H9 (cell line): ENCODE results near the gene VRK3. TPM values are rescaled to one million over a fixed set of nuclear protein-coding genes. Genes with fewer than 3 reads are reported as not detected.

Source experiments
- DNase-seq: peaks from one replicate; pipeline ENCODE4 v3.0.0-alpha.2; 2017
- H2AFZ ChIP-seq: one replicate; pipeline ENCODE4 v1.6.1; 2013; ENCODE audit warnings: mild to moderate bottlenecking, low read length, control low read depth, moderate library complexity
- H2AK5ac ChIP-seq: 2 replicates; pipeline ENCODE4 v1.6.1; 2013; ENCODE audit warnings: low read length, control low read depth, mixed read lengths; ENCODE audit not compliant: insufficient read length
- H2BK120ac ChIP-seq: one replicate; pipeline ENCODE4 v1.6.1; 2013; ENCODE audit warnings: low read depth, mild to moderate bottlenecking, low read length, control low read depth, inconsistent platforms; ENCODE audit not compliant: poor library complexity, severe bottlenecking
- H2BK12ac ChIP-seq: 2 replicates; pipeline ENCODE4 v1.6.1; 2013; ENCODE audit warnings: low read length, control low read depth, mixed read lengths, low read depth; ENCODE audit not compliant: insufficient read length
- H2BK15ac ChIP-seq: 2 replicates; pipeline ENCODE4 v1.6.1; 2013; ENCODE audit warnings: low read depth, low read length, control low read depth
- H2BK20ac ChIP-seq: one replicate; pipeline ENCODE4 v1.6.1; 2013; ENCODE audit warnings: low read depth, mild to moderate bottlenecking, low read length, control low read depth, inconsistent platforms; ENCODE audit not compliant: poor library complexity, severe bottlenecking
- H2BK5ac ChIP-seq: 2 replicates; pipeline ENCODE4 v1.6.1; 2013; ENCODE audit warnings: low read length, control low read depth, mixed read lengths; ENCODE audit not compliant: insufficient read length
- H3K14ac ChIP-seq: 2 replicates; pipeline ENCODE4 v1.6.1; 2013; ENCODE audit warnings: low read length, control low read depth; ENCODE audit not compliant: insufficient read depth
- H3K18ac ChIP-seq: 2 replicates; pipeline ENCODE4 v1.6.1; 2013; ENCODE audit warnings: low read depth, mild to moderate bottlenecking, mixed read lengths, low read length, control low read depth; ENCODE audit not compliant: insufficient read length
- H3K23ac ChIP-seq: 2 replicates; pipeline ENCODE4 v1.6.1; 2013; ENCODE audit warnings: low read length, control low read depth, mixed read lengths, low read depth; ENCODE audit not compliant: insufficient read length
- H3K23me2 ChIP-seq: 2 replicates; pipeline ENCODE4 v1.6.1; 2013; ENCODE audit warnings: low read depth, mild to moderate bottlenecking, mixed read lengths, low read length, control low read depth; ENCODE audit not compliant: insufficient read length, poor library complexity, severe bottlenecking
- H3K27ac ChIP-seq: 2 replicates; pipeline ENCODE4 v1.5.1; 2013; ENCODE audit warnings: low read length, control low read depth, mixed read lengths, low read depth; ENCODE audit not compliant: insufficient read length
- H3K27me3 ChIP-seq: 2 replicates; pipeline ENCODE4 v1.6.1; 2013; ENCODE audit warnings: low read length, control low read depth, inconsistent platforms; ENCODE audit not compliant: insufficient read depth
- H3K4ac ChIP-seq: 2 replicates; pipeline ENCODE4 v1.6.1; 2013; ENCODE audit warnings: low read depth, mild to moderate bottlenecking, control low read depth, inconsistent platforms, low read length, moderate library complexity
- H3K4me1 ChIP-seq: 2 replicates; pipeline ENCODE4 v1.6.1; 2013; ENCODE audit warnings: low read length, control low read depth, inconsistent platforms; ENCODE audit not compliant: insufficient read depth
- H3K4me2 ChIP-seq: 2 replicates; pipeline ENCODE4 v1.6.1; 2013; ENCODE audit warnings: low read length, control low read depth, mixed read lengths; ENCODE audit not compliant: insufficient read length, insufficient read depth
- H3K56ac ChIP-seq: 2 replicates; pipeline ENCODE4 v1.6.1; 2013; ENCODE audit warnings: low read depth, mild to moderate bottlenecking, mixed read lengths, low read length, control low read depth; ENCODE audit not compliant: insufficient read length
- H3K79me1 ChIP-seq: 2 replicates; pipeline ENCODE4 v1.6.1; 2013; ENCODE audit warnings: low read depth, mild to moderate bottlenecking, moderate library complexity, low read length, control low read depth, inconsistent platforms; ENCODE audit not compliant: insufficient read depth, poor library complexity, severe bottlenecking
- H3K79me2 ChIP-seq: 2 replicates; pipeline ENCODE4 v1.6.1; 2013; ENCODE audit warnings: low read length, control low read depth, inconsistent platforms; ENCODE audit not compliant: insufficient read depth
- H3K9ac ChIP-seq: 2 replicates; pipeline ENCODE4 v1.6.1; 2013; ENCODE audit warnings: low read length, control low read depth, mixed read lengths; ENCODE audit not compliant: insufficient read length; ENCODE audit errors: extremely low read depth
- H3K9me3 ChIP-seq: one replicate; pipeline ENCODE4 v1.6.1; 2013; ENCODE audit warnings: low read depth, low read length, inconsistent platforms; ENCODE audit not compliant: control insufficient read depth
- H3T11ph ChIP-seq: one replicate; pipeline ENCODE4 v1.6.1; 2013; ENCODE audit warnings: mild to moderate bottlenecking, low read length, control low read depth, inconsistent platforms
- H4K20me1 ChIP-seq: one replicate; pipeline ENCODE4 v1.6.1; 2013; ENCODE audit not compliant: control insufficient read depth, insufficient read length, insufficient read depth
- H4K5ac ChIP-seq: 2 replicates; pipeline ENCODE4 v1.6.1; 2013; ENCODE audit warnings: low read depth, mild to moderate bottlenecking, mixed read lengths, low read length, control low read depth; ENCODE audit not compliant: insufficient read length
- H4K8ac ChIP-seq: replicated peaks from 2 replicates; pipeline ENCODE4 v1.6.1; 2013; ENCODE audit warnings: low read length, control low read depth, mixed read lengths, low read depth; ENCODE audit not compliant: insufficient read length
- H4K91ac ChIP-seq: 2 replicates; pipeline ENCODE4 v1.6.1; 2013; ENCODE audit warnings: low read depth, mild to moderate bottlenecking, moderate library complexity, mixed read lengths, low read length, control low read depth; ENCODE audit not compliant: insufficient read length
- H3K27ac Mint-ChIP-seq, 3 experiments: 2 replicates in 2 of 3; 3 replicates in 1 of 3; pipeline ENCODE4 v1.8.0; 2020 to 2021; ENCODE audit warnings: mixed read lengths in 3 of 3, mild to moderate bottlenecking in 1 of 3, moderate library complexity in 1 of 3
- H3K27me3 Mint-ChIP-seq: 2 replicates; pipeline ENCODE4 v1.8.0; 2021; ENCODE audit warnings: low read depth, mild to moderate bottlenecking, moderate library complexity, mixed read lengths
- H3K36me3 Mint-ChIP-seq, 3 experiments: 2 replicates in 2 of 3; 3 replicates in 1 of 3; pipeline ENCODE4 v1.8.0; 2020 to 2021; ENCODE audit warnings: low read depth in 3 of 3, mixed read lengths in 3 of 3; ENCODE audit not compliant: insufficient read depth in 1 of 3
- H3K4me1 Mint-ChIP-seq, 2 experiments: 2 replicates each; pipeline ENCODE4 v1.8.0; 2020; ENCODE audit warnings: mixed read lengths in 2 of 2
- H3K4me3 Mint-ChIP-seq, 2 experiments: 2 replicates in 1 of 2; 3 replicates in 1 of 2; pipeline ENCODE4 v1.8.0; 2020 to 2021; ENCODE audit warnings: mild to moderate bottlenecking in 2 of 2, mixed read lengths in 2 of 2, moderate library complexity in 1 of 2
- H3K9me3 Mint-ChIP-seq, 2 experiments: 2 replicates in 1 of 2; 3 replicates in 1 of 2; pipeline ENCODE4 v1.8.0; 2020; ENCODE audit warnings: mild to moderate bottlenecking in 2 of 2, mixed read lengths in 2 of 2, moderate library complexity in 1 of 2
- CTCF ChIP-seq: fragments of 200-600 bp; sonication (generic); conservative IDR thresholded peaks from 3 replicates; pipeline ENCODE4 v1.8.0; 2021; ENCODE audit warnings: antibody characterized with exemption, mild to moderate bottlenecking
- WGBS: extraction: QIAGEN DNeasy Blood & Tissue Kit; methylation state at CpG from one replicate; pipeline ENCODE4 v1.1.7; 2013; ENCODE audit warnings: missing lambda C conversion rate, low lambda C conversion rate, mixed read lengths; ENCODE audit not compliant: insufficient read length; ENCODE audit errors: extremely low coverage; 5-methylcytosine and 5-hydroxymethylcytosine counted together
- total RNA-seq: library from RNA; stranded (reverse); gene quantifications from 2 replicates; pipeline ENCODE4 v1.2.1, GENCODE V29; 2021

Gene VRK3
- total RNA-seq, 1 experiment from 2014 or later = 33.5 TPM

GRCh38 chr19:49976496-49976895, 48.7 kb downstream of the VRK3 start:
- Histone ChIP-seq H2BK12ac (no peak overlapping the region), H3K4ac (no peak overlapping the region), H3K27me3 (no peaks in the 10 kb centered on the region), H4K20me1 (no peaks in the 10 kb centered on the region), H3K56ac (no peak overlapping the region), H2AFZ (no peak overlapping the region), H4K5ac (no peak overlapping the region), H2BK5ac (no peak overlapping the region), H4K8ac (no peak overlapping the region), H3K79me1 (no peaks in the 10 kb centered on the region), H3K23me2 (no peaks in the 10 kb centered on the region), H3K23ac (no peak overlapping the region), H3K9me3 (no peaks in the 10 kb centered on the region), H3K27ac (no peak overlapping the region), H3K4me2 (no peak overlapping the region), H2BK120ac (no peak overlapping the region), H3K9ac (no peak overlapping the region), H3K4me1 (no peaks in the 10 kb centered on the region), H2BK15ac (no peak overlapping the region), H2AK5ac (no peak overlapping the region), H2BK20ac (no peak overlapping the region), H3K14ac (no peak overlapping the region), H4K91ac (no peak overlapping the region), H3K18ac (no peak overlapping the region), H3T11ph (no peak overlapping the region), H3K79me2 (no peaks in the 10 kb centered on the region)
- no peak for TF ChIP-seq CTCF
- Mint-ChIP-seq H3K9me3 (no peaks in the 10 kb centered on the region), H3K4me1 (no peaks in the 10 kb centered on the region), H3K27me3 (peaks cover 6% of the 10 kb centered on the region), H3K36me3 (peaks cover 0 to 3% (median under 1%) of the 10 kb centered on the region in 3 experiments; a peak in 2 of 7 replicates), H3K4me3 (no peak overlapping the region; a peak in 1 of 5 replicates), H3K27ac (no peak overlapping the region)
- DNase-seq = no peak
- WGBS = no CpG with 5 or more reads among the region's 3 CpGs
